HepG2 (cell line): ENCODE measurements around the gene NCBP1. TPM values are rescaled to one million over a fixed set of nuclear protein-coding genes. Genes with fewer than 3 reads are reported as not detected.

Experiments
- CHCHD3 ChIP-seq: sonication (generic); formaldehyde crosslinking; IDR thresholded peaks from 2 replicates; pipeline ENCODE4 v1.8.0; 2022; ENCODE audit warnings: mild to moderate bottlenecking, missing genetic modification reagents, moderate library complexity
- CHD4 ChIP-seq: fragments of 200-600 bp; sonication (generic); IDR thresholded peaks from 2 replicates; pipeline ENCODE4 v1.7.0; 2017; ENCODE audit warnings: mild to moderate bottlenecking, low read length, borderline replicate concordance
- DR1 ChIP-seq: sonication (generic); formaldehyde crosslinking; IDR thresholded peaks from 2 replicates; pipeline ENCODE4 v1.8.0; 2021; ENCODE audit warnings: mild to moderate bottlenecking, missing genetic modification reagents, inconsistent platforms
- ELF4 ChIP-seq: sonication (generic); formaldehyde crosslinking; IDR thresholded peaks from 2 replicates; pipeline ENCODE4 v1.5.0; 2020; ENCODE audit warnings: missing genetic modification reagents, mild to moderate bottlenecking, moderate library complexity, borderline replicate concordance
- ERF ChIP-seq: IDR thresholded peaks from 2 replicates; pipeline ENCODE4 v1.6.1; 2018; ENCODE audit warnings: missing biosample characterization, missing genetic modification reagents
- FOXA1 ChIP-seq, 2 experiments: fragments of 450-650 bp in 1 of 2; sonication (generic) in 1 of 2; formaldehyde crosslinking in 1 of 2; IDR thresholded peaks; 2 replicates each; pipeline versions ENCODE4 v1.4.0 to v1.6.1; 2016 to 2020; ENCODE audit warnings: missing genetic modification reagents in 1 of 2
- FOXK2 ChIP-seq: fragments of 450-650 bp; IDR thresholded peaks from 2 replicates; pipeline ENCODE4 v1.6.1; 2016
- HIC2 ChIP-seq: sonication (generic); formaldehyde crosslinking; IDR thresholded peaks from 2 replicates; pipeline ENCODE4 v1.9.0; 2022; ENCODE audit warnings: low read depth, missing genetic modification reagents
- HNF4A ChIP-seq: sonication (generic); formaldehyde crosslinking; IDR thresholded peaks from 2 replicates; pipeline ENCODE4 v1.4.0; 2020; ENCODE audit warnings: missing genetic modification reagents
- HOXD1 ChIP-seq: sonication (generic); formaldehyde crosslinking; IDR thresholded peaks from 2 replicates; pipeline ENCODE4 v1.5.0; 2020; ENCODE audit warnings: missing genetic modification reagents
- JARID2 ChIP-seq: sonication (generic); formaldehyde crosslinking; IDR thresholded peaks from 2 replicates; pipeline ENCODE4 v1.8.1; 2023; ENCODE audit warnings: missing genetic modification reagents, inconsistent platforms; ENCODE audit not compliant: insufficient replicate concordance
- JDP2 ChIP-seq: sonication (generic); formaldehyde crosslinking; IDR thresholded peaks from 2 replicates; pipeline ENCODE4 v1.8.1; 2022; ENCODE audit warnings: missing genetic modification reagents, borderline replicate concordance
- MLLT10 ChIP-seq: sonication (generic); formaldehyde crosslinking; IDR thresholded peaks from 2 replicates; pipeline ENCODE4 v1.4.0; 2020; ENCODE audit warnings: missing genetic modification reagents
- RAD21 ChIP-seq: fragments of 450-650 bp; formaldehyde crosslinking; IDR thresholded peaks from 2 replicates; pipeline ENCODE4 v1.5.0; 2020; ENCODE audit warnings: mild to moderate bottlenecking
- RERE ChIP-seq: IDR thresholded peaks from 2 replicates; pipeline ENCODE4 v1.6.1; 2016; ENCODE audit warnings: low read depth, missing genetic modification reagents, missing compliant biosample characterization
- RFX1 ChIP-seq: fragments of 450-650 bp; IDR thresholded peaks from 2 replicates; pipeline ENCODE4 v1.6.1; 2017
- ZFP37 ChIP-seq: sonication (generic); formaldehyde crosslinking; IDR thresholded peaks from 2 replicates; pipeline ENCODE4 v1.4.0; 2020; ENCODE audit warnings: missing genetic modification reagents, borderline replicate concordance
- ZFP90 ChIP-seq: sonication (generic); formaldehyde crosslinking; IDR thresholded peaks from 2 replicates; pipeline ENCODE4 v1.8.0; 2022; ENCODE audit warnings: missing genetic modification reagents, mild to moderate bottlenecking, inconsistent platforms, borderline replicate concordance
- ZNF20 ChIP-seq: sonication (generic); formaldehyde crosslinking; IDR thresholded peaks from 2 replicates; pipeline ENCODE4 v1.4.0; 2020; ENCODE audit warnings: mild to moderate bottlenecking, moderate library complexity, missing genetic modification reagents
- ZNF207 ChIP-seq: fragments of 450-650 bp; IDR thresholded peaks from 2 replicates; pipeline ENCODE4 v1.6.1; 2016; ENCODE audit warnings: antibody characterized with exemption, borderline replicate concordance
- ZNF234 ChIP-seq: sonication (generic); formaldehyde crosslinking; conservative IDR thresholded peaks from 2 replicates; pipeline ENCODE4 v1.5.1; 2020; ENCODE audit warnings: mild to moderate bottlenecking, missing genetic modification reagents
- ZNF383 ChIP-seq: sonication (generic); formaldehyde crosslinking; IDR thresholded peaks from 2 replicates; pipeline ENCODE4 v1.4.0; 2020; ENCODE audit warnings: missing genetic modification reagents, mild to moderate bottlenecking, borderline replicate concordance
- ZNF510 ChIP-seq: sonication (generic); formaldehyde crosslinking; IDR thresholded peaks from 2 replicates; pipeline ENCODE4 v1.4.0; 2020; ENCODE audit warnings: low read depth, mild to moderate bottlenecking, missing genetic modification reagents
- ZNF547 ChIP-seq: sonication (generic); formaldehyde crosslinking; IDR thresholded peaks from 2 replicates; pipeline ENCODE4 v1.5.1; 2020; ENCODE audit warnings: mild to moderate bottlenecking, missing genetic modification reagents
- polyA plus RNA-seq, 8 experiments: library from polyadenylated mRNA; depleted of rRNA in 3 of 8; stranded (reverse) in 7 of 8; unstranded in 1 of 8; fragments of >200 nt; fragmentation: Illumina TruSeq in 4 of 8; extraction: Trizol in 4 of 8; gene quantifications; 2 replicates each; pipeline versions ENCODE4 v1.2.1 to v1.2.3, GENCODE V29; 2011 to 2016; ENCODE audit warnings: low read depth in 4 of 8, missing spikeins in 1 of 8, mixed read lengths in 1 of 8; ENCODE audit not compliant: insufficient read depth in 1 of 8
- total RNA-seq, 5 experiments: library from RNA; depleted of rRNA; stranded (reverse); fragments of >200 nt; fragmentation: Illumina TruSeq; extraction: Trizol; gene quantifications; 2 replicates each; pipeline ENCODE4 v1.2.3, GENCODE V29; 2016; ENCODE audit warnings: low read depth in 1 of 5

The NCBP1 gene
- total and polyA plus RNA-seq, 2 of the 13 experiments (the other 11 are each of a cell fraction or from before 2014, with no cell fraction given), result 13.3 to 40.2 TPM

GRCh38 chr9:97696803-97697601, 63.4 kb downstream of the NCBP1 start, which contains the start of gene XPA (continued):
- TF ChIP-seq HIC2, result no peak
- TF ChIP-seq CHCHD3 (CRISPR knock-in tag), result 0 out of 2 replicates have a peak, but pooled peaks have one; percentile 52
- no peak for TF ChIP-seq ELF4 (CRISPR knock-in tag)
- peak; percentile 47; the same call in 1 of the 2 replicates for TF ChIP-seq ZFP90 (CRISPR knock-in tag)
- no peak for TF ChIP-seq ZNF207
- no peak for TF ChIP-seq RFX1
- TF ChIP-seq DR1, result no peak
- no peak for TF ChIP-seq FOXK2
- TF ChIP-seq ZNF510 (CRISPR knock-in tag), result no peak
- TF ChIP-seq HOXD1, result 0 out of 2 replicates have a peak, but pooled peaks have one; percentile 36
- TF ChIP-seq ZNF547 (CRISPR knock-in tag), result peak; percentile 78
- TF ChIP-seq ZNF383 (CRISPR knock-in tag), result peak; percentile 99
- no peak for TF ChIP-seq RERE (CRISPR knock-in tag)
- no peak for TF ChIP-seq CHD4
- no peak for TF ChIP-seq ZFP37
- peak; percentile 63 for TF ChIP-seq JARID2 (CRISPR knock-in tag)
- TF ChIP-seq ZNF234, result no peak; the same call in 1 of the 2 replicates
- TF ChIP-seq ERF, result peak; percentile 61; the same call in 1 of the 2 replicates
- TF ChIP-seq MLLT10, result no peak
- no peak for TF ChIP-seq ZNF20 (CRISPR knock-in tag)
- no peak; the same call in 1 of the 2 replicates for TF ChIP-seq JDP2 (CRISPR knock-in tag)
- TF ChIP-seq RAD21, result peak; percentile 63
- TF ChIP-seq HNF4A (CRISPR knock-in tag), result no peak
- TF ChIP-seq FOXA1 (IDR thresholded peaks at IDR 0.05), result no peak
- TF ChIP-seq FOXA1 (CRISPR knock-in tag; IDR thresholded peaks at IDR 0.05), result no peak
